HEK293T (cell line): ENCODE measurements around the gene TMEM233.

Experiments
- CTCF ChIA-PET: fragments of 350-600 bp; formaldehyde crosslinking; extraction: SDS; loops from one replicate; lab custom pipeline; 2021; ENCODE audit warnings: antibody characterized with exemption, inconsistent platforms; lab: Yijun Ruan, JAX
- POLR2A ChIA-PET: fragments of 350-600 bp; formaldehyde crosslinking; extraction: SDS; loops from one replicate; lab custom pipeline; 2020; ENCODE audit warnings: antibody characterized with exemption, inconsistent platforms; lab: Yijun Ruan, JAX
- DNase-seq: peaks from one replicate; pipeline ENCODE4 v3.0.0; 2012; ENCODE audit warnings: mixed read lengths; ENCODE audit errors: extremely low spot score
- ARNT ChIP-seq: fragments of 450-650 bp; IDR thresholded peaks from 2 replicates; pipeline ENCODE4 v1.6.1; 2017; ENCODE audit warnings: mild to moderate bottlenecking
- BHLHE40 ChIP-seq: fragments of 450-650 bp; IDR thresholded peaks from 2 replicates; pipeline ENCODE4 v1.6.1; 2016; ENCODE audit warnings: mild to moderate bottlenecking, moderate library complexity, borderline replicate concordance
- CTBP1 ChIP-seq: fragments of 450-650 bp; IDR thresholded peaks from 2 replicates; pipeline ENCODE4 v1.6.1; 2016; ENCODE audit warnings: borderline replicate concordance
- ELF4 ChIP-seq: fragments of 450-650 bp; IDR thresholded peaks from 2 replicates; pipeline ENCODE4 v1.6.1; 2017; ENCODE audit warnings: antibody characterized with exemption
- FOXA1 ChIP-seq: fragments of 450-650 bp; IDR thresholded peaks from 2 replicates; pipeline ENCODE4 v1.6.1; 2016; ENCODE audit warnings: mild to moderate bottlenecking
- FOXK2 ChIP-seq: fragments of 450-650 bp; IDR thresholded peaks from 2 replicates; pipeline ENCODE4 v1.6.1; 2016; ENCODE audit warnings: mild to moderate bottlenecking
- FOXM1 ChIP-seq: fragments of 450-650 bp; IDR thresholded peaks from 2 replicates; pipeline ENCODE4 v1.6.1; 2017; ENCODE audit warnings: mild to moderate bottlenecking, borderline replicate concordance
- HDGF ChIP-seq: fragments of 450-650 bp; IDR thresholded peaks from 2 replicates; pipeline ENCODE4 v1.6.1; 2017; ENCODE audit warnings: antibody characterized with exemption, borderline replicate concordance
- L3MBTL2 ChIP-seq: fragments of 450-650 bp; conservative IDR thresholded peaks from 2 replicates; pipeline ENCODE4 v1.6.1; 2016; ENCODE audit warnings: mild to moderate bottlenecking
- LEF1 ChIP-seq: fragments of 450-650 bp; IDR thresholded peaks from 2 replicates; pipeline ENCODE4 v1.6.1; 2017; ENCODE audit warnings: mild to moderate bottlenecking, borderline replicate concordance
- NFRKB ChIP-seq: fragments of 450-650 bp; IDR thresholded peaks from 2 replicates; pipeline ENCODE4 v1.6.1; 2016; ENCODE audit warnings: mild to moderate bottlenecking, moderate library complexity
- SP1 ChIP-seq: fragments of 450-650 bp; IDR thresholded peaks from 2 replicates; pipeline ENCODE4 v1.6.1; 2017
- SUZ12 ChIP-seq: fragments of 450-650 bp; IDR thresholded peaks from 2 replicates; pipeline ENCODE4 v1.6.1; 2016; ENCODE audit warnings: mild to moderate bottlenecking
- TARDBP ChIP-seq: fragments of 450-650 bp; IDR thresholded peaks from 2 replicates; pipeline ENCODE4 v1.6.1; 2016
- ZNF384 ChIP-seq: fragments of 450-650 bp; IDR thresholded peaks from 2 replicates; pipeline ENCODE4 v1.6.1; 2016
- TF ChIP-seq, protein P1 (sequence below): fragments of 450-650 bp; IDR thresholded peaks from 2 replicates; pipeline ENCODE4 v1.6.1; 2016

The TMEM233 gene

DNA sequence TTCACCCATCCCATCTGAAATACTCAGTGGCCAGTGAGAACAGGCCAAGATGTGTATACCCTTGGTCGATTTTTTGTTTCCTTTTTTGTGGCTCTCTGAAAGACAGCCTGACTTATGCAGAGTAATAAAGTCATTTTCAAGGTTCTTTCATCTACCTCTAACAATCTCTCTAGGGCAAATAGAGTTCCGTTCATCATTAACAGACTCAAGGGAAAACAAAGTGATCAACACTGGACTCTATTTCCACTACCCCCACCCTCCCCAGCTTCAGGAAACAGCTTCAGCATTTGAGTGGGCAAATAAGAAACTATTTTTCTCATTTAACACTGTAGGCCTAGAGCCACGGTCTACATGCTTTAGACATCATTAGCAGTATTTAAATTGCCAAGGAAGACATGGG lies 90.2 kb downstream of the TMEM233 start:
- ChIA-PET POLR2A (no interaction called here), CTCF (no interaction called here)
- no peak for TF ChIP-seq L3MBTL2
- TF ChIP-seq ZNF384: no peak
- no peak for TF ChIP-seq ELF4
- no peak for TF ChIP-seq CTBP1
- TF ChIP-seq, protein P1, sequence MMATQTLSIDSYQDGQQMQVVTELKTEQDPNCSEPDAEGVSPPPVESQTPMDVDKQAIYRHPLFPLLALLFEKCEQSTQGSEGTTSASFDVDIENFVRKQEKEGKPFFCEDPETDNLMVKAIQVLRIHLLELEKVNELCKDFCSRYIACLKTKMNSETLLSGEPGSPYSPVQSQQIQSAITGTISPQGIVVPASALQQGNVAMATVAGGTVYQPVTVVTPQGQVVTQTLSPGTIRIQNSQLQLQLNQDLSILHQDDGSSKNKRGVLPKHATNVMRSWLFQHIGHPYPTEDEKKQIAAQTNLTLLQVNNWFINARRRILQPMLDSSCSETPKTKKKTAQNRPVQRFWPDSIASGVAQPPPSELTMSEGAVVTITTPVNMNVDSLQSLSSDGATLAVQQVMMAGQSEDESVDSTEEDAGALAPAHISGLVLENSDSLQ: no peak
- TF ChIP-seq FOXA1: no peak
- no peak for TF ChIP-seq ARNT
- no peak for TF ChIP-seq FOXM1
- no peak for DNase-seq

DNA sequence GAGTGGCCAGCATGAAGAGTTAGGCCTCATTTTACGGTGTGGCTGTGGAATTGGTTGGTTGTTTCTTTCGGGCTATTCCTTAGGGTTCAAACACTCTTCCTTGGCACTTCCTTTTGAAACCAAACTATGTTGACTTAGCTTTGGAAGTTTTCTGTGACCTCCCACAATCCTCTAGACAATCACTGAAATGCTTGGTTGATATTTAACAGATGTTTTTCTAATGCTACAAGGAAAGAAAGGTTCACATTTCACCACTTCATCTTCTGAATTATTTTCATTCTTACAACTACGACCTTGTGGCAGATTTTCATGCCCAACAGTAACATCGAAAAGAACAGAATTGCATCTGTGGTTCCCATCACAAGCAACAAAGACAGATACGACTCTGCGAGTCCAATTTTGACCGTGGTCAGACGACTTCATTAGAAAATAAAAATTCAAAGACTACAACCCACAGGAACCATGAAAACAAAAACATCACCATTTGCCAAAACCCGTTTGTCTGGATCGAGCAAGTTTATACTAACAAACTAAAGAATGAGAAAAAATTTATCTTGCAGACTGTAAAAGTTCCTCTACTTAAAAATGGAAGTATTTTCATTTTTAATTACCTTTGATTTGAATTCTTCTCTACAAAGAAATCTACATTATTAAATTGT lies 91.3 kb downstream of the TMEM233 start:
- ChIA-PET CTCF (no interaction called here), POLR2A (no interaction called here)
- DNase-seq: no peak
- no peak for TF ChIP-seq BHLHE40
- no peak for TF ChIP-seq NFRKB
- no peak for TF ChIP-seq ARNT
- no peak for TF ChIP-seq SUZ12
- no peak for TF ChIP-seq FOXA1

DNA sequence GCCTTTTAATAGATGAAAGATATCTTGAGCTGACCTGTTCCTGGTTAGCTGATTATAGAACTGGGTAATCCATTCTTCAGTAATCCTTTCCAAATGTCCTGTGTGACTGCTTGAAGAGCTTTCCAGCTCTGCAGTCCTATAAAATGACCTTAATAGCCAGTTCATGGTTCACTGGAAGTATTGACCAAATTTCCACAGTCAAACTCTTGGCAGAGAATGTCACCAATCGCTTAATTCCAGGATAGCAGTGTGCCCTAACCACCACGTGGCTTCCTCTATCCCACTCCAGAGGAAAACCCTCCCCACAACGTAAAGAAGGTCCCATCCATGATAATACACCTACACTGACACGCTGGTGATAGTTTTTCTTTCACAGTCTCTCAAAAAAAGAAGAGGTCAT lies 91.8 kb downstream of the TMEM233 start:
- ChIA-PET CTCF (no interaction called here), POLR2A (no interaction called here)
- no peak for DNase-seq
- TF ChIP-seq LEF1 (no peak), BHLHE40 (no peak), ELF4 (no peak)

DNA sequence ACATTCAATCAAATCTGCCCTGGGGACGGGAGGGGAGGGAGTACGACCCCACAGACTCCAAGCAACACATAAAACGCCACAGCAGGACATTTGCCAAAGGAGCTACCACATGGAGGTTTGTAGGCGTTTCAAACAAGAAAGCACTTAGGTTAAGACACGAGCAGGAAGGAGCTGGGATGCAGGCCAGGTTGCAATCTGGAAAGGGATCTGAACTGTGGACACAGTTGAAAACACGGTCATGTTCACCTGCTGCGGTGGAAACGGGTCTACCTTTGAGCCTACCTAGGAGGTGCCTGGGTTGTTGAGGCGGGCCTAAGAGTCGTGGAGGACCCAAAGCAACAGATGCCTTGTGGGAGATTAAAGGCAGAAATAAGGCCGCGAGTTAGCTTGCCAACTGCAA lies 92.8 kb downstream of the TMEM233 start:
- CTCF ChIA-PET: no interaction called here
- no peak for TF ChIP-seq FOXM1
- TF ChIP-seq ZNF384: no peak
- no peak for TF ChIP-seq SUZ12
- no peak for TF ChIP-seq ELF4
- TF ChIP-seq, protein P1: no peak
- TF ChIP-seq NFRKB: no peak
- no peak for TF ChIP-seq FOXK2
- no peak for TF ChIP-seq HDGF
- POLR2A ChIA-PET: no interaction called here
- no peak for DNase-seq

DNA sequence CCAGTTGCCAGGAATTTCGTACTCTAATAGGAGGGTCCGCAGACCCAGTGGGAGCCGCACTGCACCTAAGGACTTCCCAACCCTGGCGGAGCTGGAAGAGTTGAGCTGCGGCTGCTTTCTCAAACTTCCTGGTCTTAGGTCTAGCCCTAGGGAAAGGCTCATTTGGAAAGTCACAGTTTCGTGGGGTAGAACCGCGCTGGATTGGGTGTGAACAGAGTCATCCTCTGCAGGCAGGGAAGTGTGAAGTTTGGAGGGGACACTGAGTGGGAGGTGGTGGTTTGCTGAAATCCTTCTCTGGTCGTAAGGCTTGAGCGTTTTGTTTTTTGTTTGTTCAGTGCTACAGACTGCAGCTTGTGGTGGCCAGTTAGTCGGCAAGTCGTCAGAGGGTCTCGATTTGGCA lies 93.2 kb downstream of the TMEM233 start:
- POLR2A ChIA-PET: no interaction called here
- CTCF ChIA-PET: no interaction called here
- no peak for DNase-seq
- TF ChIP-seq ARNT (no peak), ELF4 (no peak), NFRKB (no peak), LEF1 (no peak), L3MBTL2 (no peak), SUZ12 (no peak), ZNF384 (no peak)

DNA sequence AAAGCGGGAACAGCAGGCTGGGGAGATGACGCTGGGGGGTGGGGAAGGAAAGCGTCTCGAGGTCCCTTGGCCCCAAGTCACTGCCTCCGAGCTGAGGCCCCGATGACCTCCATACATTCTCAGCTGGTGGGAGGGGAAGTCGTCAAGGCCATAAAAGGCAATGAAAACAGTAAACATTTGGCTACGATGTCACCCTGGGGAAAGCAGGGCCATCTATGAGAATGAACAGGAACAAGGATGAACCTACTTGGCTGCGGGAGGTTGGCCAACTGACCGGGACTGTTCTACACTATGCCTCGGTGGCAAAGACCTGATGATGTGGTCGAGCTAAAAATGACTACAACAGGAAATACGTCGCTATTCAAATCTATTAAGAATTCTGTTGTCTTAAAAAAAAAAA lies 93.8 kb downstream of the TMEM233 start:
- CTCF ChIA-PET: no interaction called here
- TF ChIP-seq SUZ12 (no peak), LEF1 (no peak), FOXM1 (no peak), NFRKB (no peak), CTBP1 (no peak), BHLHE40 (no peak)
- POLR2A ChIA-PET: no interaction called here
- DNase-seq: no peak

DNA sequence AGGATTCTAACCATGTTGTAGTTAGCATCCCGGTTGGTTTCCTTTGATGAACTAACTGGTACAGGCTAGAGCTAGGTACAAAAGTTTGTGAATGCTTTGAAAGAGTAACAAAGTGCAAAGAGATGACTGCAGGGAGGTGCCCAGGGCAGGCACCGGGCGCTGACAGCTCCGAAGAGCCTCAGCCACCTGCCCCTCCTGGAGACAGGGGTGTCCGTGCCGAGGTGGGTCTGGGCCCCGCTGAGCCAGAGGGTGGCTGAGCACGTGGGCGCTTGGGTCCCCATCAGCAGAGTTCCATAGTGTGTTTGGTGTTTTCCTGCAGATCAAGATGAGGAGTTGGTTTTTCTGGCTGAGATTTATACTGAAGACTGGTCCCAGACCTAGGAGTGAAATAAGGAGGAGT lies 94.3 kb downstream of the TMEM233 start:
- no peak for TF ChIP-seq L3MBTL2
- no peak for TF ChIP-seq HDGF
- TF ChIP-seq ZNF384: no peak
- TF ChIP-seq SP1: no peak
- no peak for TF ChIP-seq ELF4
- TF ChIP-seq TARDBP: no peak
- no peak for TF ChIP-seq FOXK2
- TF ChIP-seq BHLHE40: no peak
- no peak for TF ChIP-seq CTBP1
- no peak for TF ChIP-seq FOXM1
- TF ChIP-seq ARNT: no peak
- no peak for TF ChIP-seq NFRKB
- no peak for TF ChIP-seq SUZ12
- TF ChIP-seq FOXA1: no peak
- DNase-seq: no peak
- POLR2A ChIA-PET: no interaction called here
- CTCF ChIA-PET: no interaction called here

DNA sequence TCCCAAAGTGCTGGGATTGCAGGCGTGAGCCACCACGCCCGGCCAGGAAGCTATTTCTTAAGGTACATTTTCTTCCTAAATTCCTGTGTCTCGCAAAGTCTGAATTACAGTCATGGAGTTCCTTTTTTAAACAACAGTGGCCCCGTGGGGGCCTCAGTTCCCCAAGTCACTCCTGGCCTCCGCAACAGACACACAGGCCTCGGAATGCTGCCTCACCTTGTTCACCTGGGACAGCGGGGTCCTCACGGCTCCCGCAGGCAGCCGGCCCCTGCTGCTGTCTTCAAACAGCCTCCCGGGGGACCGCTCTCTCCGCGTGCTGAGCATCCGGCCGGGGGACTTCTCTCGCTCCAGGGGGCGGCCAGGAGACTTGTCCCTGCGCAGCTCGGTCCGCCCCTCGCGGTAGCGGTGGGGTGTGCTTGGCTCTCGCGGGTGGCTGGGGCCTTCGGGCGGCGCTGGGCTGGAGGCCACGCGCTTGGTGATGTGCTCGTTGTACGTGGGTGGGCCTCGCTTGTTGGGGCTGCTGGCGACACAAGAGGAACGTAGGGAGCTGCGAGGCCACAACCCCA lies 96.4 kb downstream of the TMEM233 start:
- DNase-seq: no peak
- CTCF ChIA-PET: no interaction called here
- POLR2A ChIA-PET: interaction anchor here (1.4 kb wide), 1 partner anchor 8 kb away, joined by 3 read pairs; no protein-coding TSS in a partner anchor
- no peak for TF ChIP-seq L3MBTL2
- no peak for TF ChIP-seq FOXK2
- no peak for TF ChIP-seq FOXA1
- TF ChIP-seq FOXM1: no peak
- TF ChIP-seq ELF4: no peak
- TF ChIP-seq SP1: no peak
- TF ChIP-seq, protein P1: no peak
